ENCODE results near the gene BBS1.

The BBS1 gene

DNA sequence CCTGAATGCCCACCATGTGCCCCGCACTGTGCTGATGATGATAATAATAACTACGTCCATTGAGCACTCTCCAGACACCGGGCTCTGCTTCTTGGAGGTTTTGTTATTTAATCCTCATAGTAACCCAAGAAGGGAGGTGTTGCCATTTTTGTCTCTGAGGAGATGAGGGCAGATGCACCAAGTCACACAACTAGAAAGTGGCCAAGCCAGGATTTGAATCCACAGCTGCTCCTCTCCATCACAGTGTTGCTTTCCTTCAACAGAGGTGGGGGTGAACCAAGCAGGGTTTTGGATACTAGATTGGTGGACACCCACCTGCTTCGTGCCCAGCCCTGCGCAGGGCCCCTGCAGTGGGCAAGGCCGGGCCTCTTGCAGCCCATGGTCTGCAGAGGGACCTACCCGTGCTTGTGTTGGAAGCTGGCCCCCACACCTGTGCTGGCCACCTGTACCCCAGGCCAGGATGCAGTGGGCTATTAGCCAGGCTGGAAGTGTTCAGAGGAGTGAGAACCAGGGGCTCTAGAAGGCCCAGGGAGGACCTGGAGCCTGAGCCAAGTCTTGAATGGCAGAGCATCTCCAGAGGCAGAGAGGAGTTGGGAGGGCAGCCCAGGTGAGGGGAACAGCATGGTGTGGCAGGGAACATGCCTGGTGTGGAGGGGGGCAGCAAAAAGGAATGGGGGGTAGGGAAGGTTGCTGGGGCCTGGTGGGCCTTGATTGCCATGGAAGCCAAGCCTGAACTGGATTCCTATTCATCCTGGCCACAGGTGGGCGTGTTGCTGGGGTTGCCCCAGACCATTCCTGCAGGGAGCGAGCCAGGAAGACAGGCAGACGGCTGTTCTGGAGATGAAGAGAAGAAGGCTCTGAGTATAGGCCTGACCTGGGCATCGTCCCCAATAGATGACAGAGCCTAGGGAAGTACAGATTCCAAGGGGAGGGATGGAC, 32.9 kb upstream of the BBS1 start:
- no peak for DNase-seq

DNA sequence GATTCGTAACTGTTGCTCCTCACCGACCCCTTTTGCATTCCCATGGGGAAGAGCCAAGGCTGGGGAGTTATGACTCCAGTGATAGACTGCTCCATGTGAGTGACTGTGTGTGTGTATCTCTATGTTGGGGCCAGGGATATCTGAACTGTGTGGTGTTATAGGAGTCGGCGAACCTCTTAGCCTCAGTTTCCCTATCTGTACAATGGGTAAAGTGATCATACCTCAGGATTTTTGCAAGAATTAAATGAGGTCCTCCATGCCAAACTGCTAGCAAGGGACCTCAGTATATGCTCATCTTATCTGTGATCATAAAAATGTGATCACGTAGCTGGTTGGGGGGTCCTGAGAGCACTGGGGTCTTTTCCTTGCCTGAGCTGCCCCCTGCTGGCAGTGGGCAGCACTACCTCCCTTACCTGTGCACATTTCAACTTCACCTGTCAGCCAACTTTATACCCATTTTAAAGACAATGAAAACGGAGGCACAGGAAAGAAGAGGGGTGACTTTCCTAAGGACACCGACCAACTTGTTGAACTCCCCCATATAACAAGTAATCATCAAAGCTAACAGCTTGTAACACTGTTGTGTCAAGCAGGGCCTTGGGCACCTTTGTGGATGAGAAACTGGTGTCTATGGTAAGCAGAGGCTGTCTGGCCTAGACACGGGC, 31.6 kb upstream of the BBS1 start:
- no peak for DNase-seq

DNA sequence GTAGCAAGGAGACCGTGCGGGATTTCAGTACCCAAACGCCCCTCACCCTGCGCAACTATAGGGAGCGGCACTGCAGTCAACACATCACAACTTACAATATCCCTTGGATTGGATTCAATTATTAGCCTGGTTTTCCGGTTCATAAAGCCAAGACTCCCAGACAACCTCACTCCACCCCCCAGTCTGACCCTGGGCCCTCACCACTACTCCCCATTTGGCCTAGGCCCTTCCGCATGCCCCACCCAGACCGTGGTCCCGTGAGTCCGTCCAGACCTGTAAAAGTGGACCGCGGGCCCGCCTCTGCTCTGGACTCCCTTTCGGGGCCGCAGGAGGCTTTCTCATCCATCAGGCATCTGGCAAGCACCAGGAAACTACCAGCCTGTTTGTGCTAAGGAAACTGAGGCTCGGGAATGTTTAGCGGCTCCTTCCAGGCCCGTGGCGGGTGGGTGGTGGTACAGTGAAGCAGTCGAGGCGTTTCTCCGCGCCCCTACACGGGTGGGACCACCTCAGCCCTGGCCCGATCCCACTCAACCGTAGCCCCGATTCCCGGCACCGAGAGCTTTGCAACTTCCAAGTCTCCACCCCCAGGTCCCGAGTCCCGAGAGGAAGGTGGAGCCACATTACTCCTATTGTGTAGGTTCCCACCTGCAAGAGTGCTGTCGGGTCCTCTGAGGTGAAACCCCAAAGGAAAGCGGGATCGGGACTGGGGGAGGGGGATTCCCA, 30.9 kb upstream of the BBS1 start:
- DNase-seq = no peak

DNA sequence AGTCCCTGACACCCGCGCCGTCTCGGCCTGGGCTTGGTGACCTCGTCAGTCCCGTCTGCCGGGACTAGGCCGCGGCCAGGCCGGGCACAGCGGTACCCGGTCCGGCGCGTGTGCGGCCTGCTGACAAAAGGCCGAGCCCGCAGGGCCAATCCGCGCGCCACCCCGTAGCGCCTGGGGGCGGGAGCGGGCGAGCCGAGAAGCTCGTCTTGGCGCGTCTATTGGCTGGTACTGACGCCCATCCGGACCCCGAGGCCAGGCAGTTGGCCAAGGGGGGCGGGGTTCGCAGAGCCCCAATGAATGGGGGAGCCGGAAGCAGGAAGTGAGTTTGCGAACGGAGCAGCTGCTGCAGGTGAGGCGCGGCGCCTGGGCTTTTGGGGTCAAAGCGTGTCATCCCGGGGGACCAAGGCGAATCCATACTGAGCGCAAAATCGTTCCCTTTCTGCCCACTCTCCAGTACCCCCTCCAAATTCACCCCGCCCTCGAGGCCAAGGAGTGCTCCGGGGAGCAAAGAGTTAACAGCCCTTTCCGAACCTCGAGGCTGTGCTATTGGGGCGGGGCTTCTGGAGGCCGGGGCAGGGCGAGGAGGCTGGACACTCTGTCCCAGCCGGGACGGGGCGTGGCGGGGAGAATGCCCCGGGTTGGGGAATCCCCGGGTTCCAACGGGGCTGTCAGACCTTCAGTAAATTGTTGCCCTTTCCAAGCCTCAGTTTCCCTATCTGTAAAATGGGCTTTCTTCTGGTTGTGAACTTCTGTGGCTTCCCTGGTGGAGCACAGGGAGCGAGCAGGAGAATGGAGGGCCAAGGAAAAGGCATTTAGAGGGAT, 30.1 kb upstream of the BBS1 start, which contains the start of gene DPP3:
TSS of gene DPP3 (plus strand) at position 318 of the 822 bp plus-strand sequence. CDS start 1,767 bp downstream, outside the sequence.
- DNase-seq = peak; percentile 97

DNA sequence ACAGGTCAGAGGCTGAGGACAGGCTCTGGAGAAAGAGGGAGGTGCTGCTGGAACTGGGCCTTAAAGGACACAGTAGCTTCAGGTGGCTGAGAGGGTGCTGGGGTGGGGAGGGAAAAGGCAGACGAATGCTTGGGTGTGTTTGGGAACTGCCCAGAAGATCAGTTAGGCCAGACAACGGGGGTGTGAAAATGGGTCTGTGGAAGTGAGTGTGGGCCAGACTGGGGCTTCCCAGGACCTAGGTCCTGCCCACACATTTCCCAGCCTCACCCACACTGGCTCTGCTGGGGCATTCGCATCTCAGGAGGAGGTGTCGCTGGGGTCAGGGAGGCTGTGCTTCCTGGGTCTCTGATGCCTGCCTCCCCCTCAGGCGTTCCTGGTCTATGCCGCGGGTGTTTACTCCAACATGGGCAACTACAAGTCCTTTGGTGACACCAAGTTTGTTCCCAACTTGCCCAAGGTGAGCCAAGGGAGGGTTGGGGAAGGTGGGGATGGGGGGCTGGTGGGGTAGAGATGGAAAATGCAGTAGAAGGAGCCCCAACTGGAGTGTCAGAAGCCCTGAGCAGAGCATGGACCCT, 25.5 kb upstream of the BBS1 start:
- no peak for DNase-seq

DNA sequence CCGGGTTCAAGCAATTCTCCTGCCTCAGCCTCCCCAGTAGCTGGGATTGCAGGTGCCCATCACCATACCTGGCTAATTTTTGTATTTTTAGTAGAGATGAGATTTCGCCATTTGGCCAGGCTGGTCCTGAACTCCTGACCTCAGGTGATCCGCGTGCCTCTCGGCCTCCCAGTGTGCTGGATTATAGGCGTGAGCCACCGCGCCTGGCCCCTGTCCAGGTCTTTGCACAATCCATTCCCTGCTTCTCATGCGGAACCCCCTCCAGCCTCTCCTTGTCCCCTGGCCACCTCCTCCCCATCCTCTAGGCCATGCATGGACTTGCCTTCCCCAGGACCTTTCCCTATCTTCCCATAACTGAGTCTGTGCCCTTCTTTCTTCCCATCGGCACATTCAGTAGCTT, 21.5 kb upstream of the BBS1 start:
- DNase-seq = no peak

DNA sequence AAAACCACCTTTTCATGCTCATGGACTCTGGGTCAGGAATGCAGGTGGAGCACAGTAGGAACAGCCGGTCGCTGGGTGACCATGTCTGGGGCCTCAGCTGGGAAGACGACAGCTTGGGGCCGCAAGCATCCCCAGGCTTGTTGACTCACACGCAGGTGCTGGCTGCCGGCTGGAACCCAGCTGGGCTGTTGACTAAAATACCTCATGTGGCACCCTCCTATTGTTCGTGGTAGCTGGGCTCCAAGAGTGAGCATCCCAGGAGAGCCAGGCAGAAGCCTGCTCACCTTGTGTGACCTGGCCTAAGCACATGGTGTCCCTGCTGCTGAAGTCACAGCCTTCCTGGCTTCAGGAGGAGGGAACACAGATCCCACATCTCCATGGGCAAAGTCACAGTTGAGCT, 20.8 kb upstream of the BBS1 start:
- DNase-seq = no peak

DNA sequence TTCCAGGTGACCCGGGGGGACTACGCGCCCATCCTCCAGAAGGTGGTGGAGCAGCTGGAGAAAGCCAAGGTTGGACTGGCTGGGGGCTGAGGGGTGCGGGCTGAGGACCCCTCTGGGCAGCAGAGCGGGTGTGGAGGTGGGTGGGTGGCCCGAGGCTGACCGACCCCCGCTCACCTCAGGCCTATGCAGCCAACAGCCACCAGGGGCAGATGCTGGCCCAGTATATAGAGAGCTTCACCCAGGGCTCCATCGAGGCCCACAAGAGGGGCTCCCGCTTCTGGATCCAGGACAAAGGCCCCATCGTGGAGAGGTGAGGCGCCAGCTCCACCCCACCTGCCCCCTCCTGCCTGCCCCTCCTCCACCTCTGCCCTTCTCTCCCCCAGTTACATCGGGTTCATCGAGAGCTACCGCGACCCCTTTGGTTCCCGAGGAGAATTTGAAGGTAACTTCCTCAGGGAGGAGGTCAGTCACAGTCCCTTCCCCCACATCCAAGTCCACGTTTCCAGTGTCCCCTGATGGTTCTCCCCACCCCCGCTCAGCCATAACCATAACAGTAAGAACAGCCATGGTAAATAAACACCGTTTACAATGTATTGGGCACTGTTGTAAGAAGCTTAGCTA, 19.0 kb upstream of the BBS1 start:
- no peak for DNase-seq

DNA sequence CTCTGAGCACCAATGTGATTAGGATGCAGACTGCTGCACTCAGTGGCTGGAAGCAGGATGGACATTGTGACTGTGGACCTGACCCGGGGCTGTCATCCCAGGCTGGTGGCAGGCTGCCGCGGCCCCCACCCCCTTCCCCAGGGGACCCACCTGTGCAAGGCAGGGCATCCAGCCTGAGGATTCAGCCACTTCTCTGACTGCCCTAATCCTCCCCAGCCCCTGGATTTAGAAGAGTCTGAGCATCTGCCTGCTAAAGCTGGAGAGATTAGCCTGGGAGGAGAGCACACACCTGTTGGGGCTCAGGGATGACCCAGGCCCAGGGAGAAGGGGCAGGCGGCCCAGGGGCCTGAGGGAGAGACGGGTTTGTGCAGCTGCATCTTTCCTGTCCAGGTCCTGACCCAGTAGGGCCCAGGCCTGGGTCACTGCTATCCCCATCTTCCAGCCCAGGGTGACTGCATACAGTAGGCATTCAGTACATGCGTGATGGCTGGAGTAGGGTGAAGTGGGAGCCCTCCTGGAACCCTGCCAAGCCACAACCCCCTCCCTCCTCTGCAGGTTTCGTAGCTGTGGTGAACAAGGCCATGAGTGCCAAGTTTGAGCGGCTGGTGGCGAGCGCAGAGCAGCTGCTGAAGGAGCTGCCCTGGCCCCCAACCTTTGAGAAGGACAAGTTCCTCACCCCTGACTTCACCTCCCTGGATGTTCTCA, 18.1 kb upstream of the BBS1 start:
- no peak for DNase-seq

DNA sequence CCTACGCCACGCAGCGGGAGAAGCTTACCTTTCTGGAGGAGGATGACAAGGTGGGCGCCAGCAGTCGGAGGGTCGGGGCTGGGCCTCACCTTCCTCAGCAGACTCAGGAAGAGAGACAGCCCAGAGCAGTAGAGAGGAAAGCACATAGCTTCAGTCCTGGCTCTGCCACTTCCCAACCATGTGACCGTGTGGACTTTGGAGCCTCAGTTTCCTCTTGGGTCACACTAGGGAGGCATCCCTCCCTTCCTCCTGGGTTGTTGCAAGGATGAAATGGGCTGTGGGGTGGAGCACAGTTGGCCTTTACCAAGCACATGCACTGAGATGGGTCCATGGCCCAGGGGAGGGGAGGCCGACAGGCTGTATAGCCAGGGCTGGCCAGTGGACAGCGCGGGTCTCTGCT, 17.3 kb upstream of the BBS1 start:
- no peak for DNase-seq

DNA sequence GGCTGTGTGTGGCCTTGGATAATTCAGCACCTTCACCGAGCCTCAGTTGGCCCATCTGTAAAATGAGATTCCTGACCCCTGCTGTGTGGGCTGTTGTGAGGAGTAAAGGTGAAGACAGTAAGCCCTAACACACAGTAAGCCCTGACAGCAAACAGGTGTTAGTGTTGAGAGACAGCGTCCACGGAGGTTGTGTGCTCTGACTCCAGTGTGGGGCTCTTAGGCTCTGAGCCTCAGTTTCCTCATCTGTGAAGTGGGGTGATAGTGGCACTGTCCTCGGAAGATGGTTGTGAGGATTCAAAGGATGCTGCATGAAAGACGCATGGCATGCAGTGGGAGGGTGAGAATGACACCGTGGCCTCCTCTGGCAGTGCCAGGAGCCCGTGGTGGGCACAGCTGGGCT, 16.0 kb upstream of the BBS1 start:
- no peak for DNase-seq

DNA sequence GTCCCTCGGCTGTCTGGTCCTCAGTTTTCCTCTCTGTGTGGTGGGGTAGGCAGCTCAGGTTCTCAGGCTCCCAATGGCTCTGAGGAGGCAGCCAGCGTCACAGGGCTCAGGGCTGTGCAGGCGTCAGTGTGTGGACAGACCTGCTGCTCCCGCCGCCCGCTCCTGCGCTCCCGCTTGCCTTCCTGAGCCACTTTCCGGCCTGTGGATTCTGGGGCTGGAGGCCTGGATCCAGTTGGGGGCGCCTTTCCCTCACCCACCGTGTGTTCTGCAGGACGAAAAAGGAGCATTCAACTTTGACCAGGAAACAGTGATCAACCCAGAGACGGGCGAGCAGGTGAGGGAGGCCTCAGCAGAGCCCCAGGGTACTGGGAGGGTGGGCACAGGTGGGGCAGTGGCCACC, 15.5 kb upstream of the BBS1 start:
- DNase-seq = no peak

DNA sequence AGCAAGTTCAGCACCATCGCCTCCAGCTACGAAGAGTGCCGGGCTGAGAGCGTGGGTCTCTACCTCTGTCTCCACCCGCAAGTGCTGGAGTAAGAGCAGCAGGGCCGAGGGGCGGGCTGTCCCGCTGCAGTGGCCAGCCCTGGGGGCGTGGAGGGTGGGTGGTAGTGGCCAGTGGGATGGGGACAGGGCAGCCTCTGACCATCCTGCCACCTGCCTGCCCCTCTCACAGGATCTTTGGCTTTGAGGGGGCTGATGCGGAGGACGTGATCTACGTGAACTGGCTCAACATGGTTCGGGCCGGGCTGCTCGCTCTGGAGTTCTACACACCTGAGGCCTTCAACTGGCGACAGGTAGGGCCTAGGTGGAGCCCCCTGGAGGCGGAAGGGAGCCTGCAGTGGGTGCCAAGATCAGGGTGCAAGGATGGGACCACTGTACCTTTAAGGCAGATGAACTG, 15.0 kb upstream of the BBS1 start:
- no peak for DNase-seq

DNA sequence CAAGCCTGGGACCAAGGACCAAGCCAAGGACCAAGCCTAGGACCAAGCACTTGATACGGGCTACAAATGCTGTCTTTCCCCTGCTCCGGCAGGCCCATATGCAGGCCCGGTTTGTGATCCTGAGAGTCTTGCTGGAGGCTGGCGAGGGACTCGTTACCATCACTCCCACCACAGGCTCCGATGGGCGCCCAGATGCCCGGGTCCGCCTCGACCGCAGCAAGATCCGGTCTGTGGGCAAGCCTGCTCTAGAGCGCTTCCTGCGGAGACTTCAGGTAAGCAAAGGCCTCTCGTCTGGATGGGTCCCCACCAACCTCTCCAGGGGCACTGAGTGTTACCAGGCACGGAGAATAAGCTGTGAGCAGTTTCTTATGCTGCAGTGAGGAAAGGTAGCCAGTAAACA, 13.2 kb upstream of the BBS1 start:
- no peak for DNase-seq

DNA sequence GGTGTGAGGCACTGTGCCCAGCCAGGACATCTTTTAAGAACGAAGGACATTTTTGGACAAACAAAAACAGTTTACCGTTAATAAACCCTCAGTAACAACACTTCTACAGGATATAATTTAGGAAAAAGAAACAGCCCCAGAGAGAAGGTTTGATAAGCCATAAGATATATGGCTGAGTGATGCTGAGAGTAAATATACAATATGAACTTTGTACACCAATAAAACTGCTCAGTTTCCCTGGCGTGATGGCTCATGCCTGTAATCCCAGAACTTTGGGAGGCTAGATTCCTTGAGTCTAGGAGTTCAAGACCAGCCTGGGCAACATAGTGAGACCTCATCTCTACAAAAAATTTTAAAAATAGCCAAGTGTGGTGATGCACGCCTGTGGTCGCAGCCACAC, 11.9 kb upstream of the BBS1 start:
- DNase-seq = no peak

DNA sequence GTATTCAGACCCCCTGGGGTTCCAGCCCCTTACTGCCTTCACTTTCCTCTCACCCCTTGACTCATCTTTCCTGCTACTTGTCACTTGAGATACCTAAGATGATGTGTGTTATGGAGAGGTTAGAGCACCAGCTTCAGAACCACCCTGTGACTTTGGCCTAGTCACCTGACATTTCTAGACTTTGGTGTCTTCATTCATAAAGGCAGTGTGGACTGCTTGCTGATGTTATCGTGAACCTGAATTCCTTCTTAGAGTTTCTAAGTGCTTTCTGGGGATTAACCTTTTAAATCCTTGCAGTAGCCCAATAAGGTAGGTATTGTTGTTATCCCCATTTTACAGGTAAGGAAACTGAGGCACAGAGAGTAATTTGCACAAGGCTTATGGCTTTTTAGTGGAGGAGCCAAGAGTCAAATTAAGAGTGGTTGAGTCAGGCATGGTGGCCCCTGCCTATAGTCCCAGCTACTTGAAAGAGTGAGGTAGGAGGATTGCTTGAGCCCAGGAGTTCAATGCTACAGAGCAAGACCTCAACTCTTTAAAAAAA, 5.1 kb upstream of the BBS1 start:
- no peak for DNase-seq

DNA sequence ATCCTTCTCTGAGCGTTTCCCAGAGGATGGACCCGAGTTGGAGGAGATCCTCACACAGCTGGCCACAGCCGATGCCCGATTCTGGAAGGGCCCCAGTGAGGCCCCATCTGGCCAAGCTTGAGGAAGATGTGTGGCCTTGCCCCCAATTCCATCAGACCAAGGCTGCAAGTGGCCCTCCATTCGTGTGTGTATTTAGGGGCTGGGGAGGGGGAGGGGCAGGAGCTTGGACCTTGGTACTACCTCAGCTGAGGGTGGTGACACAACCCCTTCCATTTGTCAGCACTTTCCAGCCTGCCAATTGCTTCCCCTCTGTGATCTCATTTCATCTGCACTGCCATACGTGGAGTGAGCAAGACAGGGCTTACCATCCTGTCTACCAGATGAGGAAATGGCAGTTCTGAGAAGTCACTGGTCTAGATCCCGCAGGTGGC, 1.3 kb upstream of the BBS1 start:
- DNase-seq = no peak

DNA sequence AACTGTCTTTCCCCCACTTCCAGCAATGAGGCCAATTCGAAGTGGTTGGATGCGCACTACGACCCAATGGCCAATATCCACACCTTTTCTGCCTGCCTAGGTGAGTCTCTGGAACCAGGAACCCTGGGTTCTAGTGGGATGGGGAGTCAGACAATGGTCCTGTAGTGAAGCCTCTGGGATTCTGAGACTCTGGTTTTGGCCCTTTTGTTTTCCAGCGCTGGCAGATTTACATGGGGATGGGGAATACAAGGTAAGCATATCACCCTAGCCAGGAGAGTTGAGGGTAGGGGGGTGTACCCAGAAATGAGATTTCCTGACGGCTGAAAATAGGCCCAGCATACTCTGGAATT, 530 bp downstream of the BBS1 start:
- no peak for DNase-seq

DNA sequence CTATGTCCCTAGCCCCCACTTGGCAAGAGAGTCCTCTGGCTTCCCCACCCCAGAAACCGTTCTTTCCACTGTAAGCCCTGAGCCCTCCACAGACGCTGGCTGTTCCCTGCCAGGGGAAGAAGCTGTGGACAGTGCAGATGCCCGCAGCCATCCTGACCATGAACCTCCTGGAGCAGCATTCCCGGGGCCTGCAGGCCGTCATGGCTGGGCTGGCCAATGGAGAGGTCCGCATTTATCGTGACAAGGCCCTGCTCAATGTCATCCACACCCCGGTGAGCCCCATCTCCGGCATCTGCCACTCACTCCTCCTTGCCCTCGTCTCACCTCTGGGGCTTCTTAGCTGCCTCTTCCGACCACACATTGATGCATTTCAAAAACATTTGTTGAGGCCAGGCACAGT, 13.2 kb downstream of the BBS1 start:
- no peak for DNase-seq

DNA sequence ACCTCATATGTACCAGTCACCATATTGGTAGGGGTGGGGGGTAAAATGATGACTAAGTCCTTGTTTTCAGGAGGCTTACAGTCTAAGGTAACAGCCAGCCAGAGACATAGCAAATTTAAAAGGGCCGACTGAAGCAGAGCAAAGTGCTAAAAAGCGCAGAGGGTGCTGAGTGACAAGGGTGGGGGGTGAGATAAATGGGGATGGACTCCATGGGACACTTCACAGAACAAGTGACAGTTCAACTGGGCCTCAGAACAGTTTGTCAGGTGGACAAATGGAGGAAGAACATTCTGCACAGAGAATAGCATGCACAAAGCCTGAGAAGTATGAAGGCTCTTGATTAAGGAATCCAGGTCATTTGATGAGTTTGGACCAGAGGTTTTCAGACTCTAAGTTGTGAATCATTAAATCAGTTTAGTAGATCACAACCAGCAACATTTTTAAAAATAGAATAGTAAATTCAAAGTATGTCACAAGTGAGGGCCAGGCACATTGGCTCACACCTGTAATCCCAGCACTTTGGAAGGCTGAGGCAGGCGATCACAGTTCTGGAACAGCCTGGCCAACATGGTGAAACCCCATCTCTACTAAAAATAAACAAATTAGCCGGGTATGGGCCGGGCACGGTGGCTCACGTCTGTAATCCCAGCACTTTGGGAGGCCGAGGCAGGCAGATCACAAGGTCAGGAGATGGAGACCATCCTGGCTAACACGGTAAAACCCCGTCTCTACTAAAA, 14.0 kb downstream of the BBS1 start:
- DNase-seq = no peak
